Neuron (in vitro differentiated cells): ENCODE data around the gene PCDH8.

Experiments used
- H2AFZ ChIP-seq: one replicate; pipeline ENCODE4 v1.6.1; 2013; ENCODE audit warnings: low read depth, mild to moderate bottlenecking, inconsistent platforms, low read length, moderate library complexity
- H3K27me3 ChIP-seq: one replicate; pipeline ENCODE4 v1.6.1; 2013; ENCODE audit warnings: low read length; ENCODE audit not compliant: insufficient read depth
- H3K36me3 ChIP-seq: one replicate; pipeline ENCODE4 v1.6.1; 2013; ENCODE audit warnings: low read length; ENCODE audit not compliant: insufficient read depth
- H3K4me1 ChIP-seq: one replicate; pipeline ENCODE4 v1.6.1; 2013; ENCODE audit warnings: low read length; ENCODE audit not compliant: insufficient read depth
- H3K4me3 ChIP-seq: 2 replicates; pipeline ENCODE4 v1.5.1; 2013; ENCODE audit warnings: mild to moderate bottlenecking, low read length, moderate library complexity
- H3K9me3 ChIP-seq: one replicate; pipeline ENCODE4 v1.6.1; 2013; ENCODE audit warnings: low read length

The PCDH8 gene

GRCh38 chr13:52797176-52797575, 51.3 kb downstream of the PCDH8 start:
- H3K4me3 ChIP-seq, result no peak overlapping the region
- peaks cover 3% of the 10 kb centered on the region for H3K27me3 ChIP-seq
- H3K4me1 ChIP-seq, result peaks cover 7% of the 10 kb centered on the region
- H2AFZ ChIP-seq, result no peak overlapping the region
- no peaks in the 10 kb centered on the region for H3K9me3 ChIP-seq
- no peaks in the 10 kb centered on the region for H3K36me3 ChIP-seq

- Histone ChIP-seq H3K9me3 (no peaks in the 10 kb centered on the region), H3K4me3 (no peak overlapping the region), H3K36me3 (no peaks in the 10 kb centered on the region), H3K4me1 (no peaks in the 10 kb centered on the region), H2AFZ (no peak overlapping the region), H3K27me3 (peaks cover 3% of the 10 kb centered on the region)
These were observed 53.9 kb downstream of the PCDH8 start for GRCh38 chr13:52794589-52794988.

GRCh38 chr13:52793515-52794061, 54.9 kb downstream of the PCDH8 start:
- Histone ChIP-seq H3K36me3 (no peaks in the 10 kb centered on the region), H3K4me3 (no peak overlapping the region), H2AFZ (no peak overlapping the region), H3K27me3 (peaks cover 7% of the 10 kb centered on the region), H3K9me3 (no peaks in the 10 kb centered on the region), H3K4me1 (no peaks in the 10 kb centered on the region)
